Breast epithelium (tissue), 3 donors: ENCODE measurements around the gene FANCD2.

Experiments
- POLR2A ChIP-seq: fragments of 450-650 bp; IDR thresholded peaks from one replicate; pipeline ENCODE4 v1.6.1; 2016; ENCODE audit warnings: antibody characterized with exemption, mild to moderate bottlenecking, moderate library complexity
- POLR2AphosphoS5 ChIP-seq, 3 donors: sonication (generic); formaldehyde crosslinking; IDR thresholded peaks; one replicate each; pipeline ENCODE4 v1.6.1; 2017; ENCODE audit warnings: antibody characterized with exemption in 3 of 3
- TF ChIP-seq, protein P1 (sequence below), 3 donors: fragments of 450-650 bp; IDR thresholded peaks; one replicate each; pipeline ENCODE4 v1.5.1; 2016 to 2017; ENCODE audit warnings: antibody characterized with exemption in 3 of 3, mild to moderate bottlenecking in 3 of 3, moderate library complexity in 3 of 3

DNA sequence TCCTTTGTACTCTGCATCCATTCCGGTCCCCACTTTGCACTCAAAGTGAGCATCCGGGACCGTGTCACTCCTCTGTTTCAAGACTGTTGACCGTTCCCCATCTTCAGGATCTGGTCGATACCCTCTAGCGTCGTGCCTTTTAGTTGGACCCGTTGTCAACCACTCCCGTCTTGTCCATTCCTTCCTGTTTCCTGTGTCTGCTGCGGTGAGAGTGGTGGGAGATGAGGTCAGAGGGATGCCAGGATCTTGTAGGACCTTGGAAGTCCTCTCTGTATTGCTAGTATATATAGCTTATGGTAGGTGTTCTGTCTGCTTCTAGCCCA, 89.9 kb downstream of the FANCD2 start:
- TF ChIP-seq POLR2A (no peak), POLR2AphosphoS5 (IDR thresholded peaks at IDR 0.05) (no peak)
- TF ChIP-seq, protein P1, sequence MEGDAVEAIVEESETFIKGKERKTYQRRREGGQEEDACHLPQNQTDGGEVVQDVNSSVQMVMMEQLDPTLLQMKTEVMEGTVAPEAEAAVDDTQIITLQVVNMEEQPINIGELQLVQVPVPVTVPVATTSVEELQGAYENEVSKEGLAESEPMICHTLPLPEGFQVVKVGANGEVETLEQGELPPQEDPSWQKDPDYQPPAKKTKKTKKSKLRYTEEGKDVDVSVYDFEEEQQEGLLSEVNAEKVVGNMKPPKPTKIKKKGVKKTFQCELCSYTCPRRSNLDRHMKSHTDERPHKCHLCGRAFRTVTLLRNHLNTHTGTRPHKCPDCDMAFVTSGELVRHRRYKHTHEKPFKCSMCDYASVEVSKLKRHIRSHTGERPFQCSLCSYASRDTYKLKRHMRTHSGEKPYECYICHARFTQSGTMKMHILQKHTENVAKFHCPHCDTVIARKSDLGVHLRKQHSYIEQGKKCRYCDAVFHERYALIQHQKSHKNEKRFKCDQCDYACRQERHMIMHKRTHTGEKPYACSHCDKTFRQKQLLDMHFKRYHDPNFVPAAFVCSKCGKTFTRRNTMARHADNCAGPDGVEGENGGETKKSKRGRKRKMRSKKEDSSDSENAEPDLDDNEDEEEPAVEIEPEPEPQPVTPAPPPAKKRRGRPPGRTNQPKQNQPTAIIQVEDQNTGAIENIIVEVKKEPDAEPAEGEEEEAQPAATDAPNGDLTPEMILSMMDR (IDR thresholded peaks at IDR 0.05), result no peak
